Natural killer cell (primary cell): ENCODE data around the gene POLR2H. TPM values are rescaled to one million over a fixed set of nuclear protein-coding genes. Genes with fewer than 3 reads are reported as not detected.

ENCODE experiments used
- ATAC-seq, 3 donors: fragments of 150-1000 bp in 2 of 3; fragments of 200-7000 bp in 1 of 3; cut with Tn5 transposase; 1 replicate in 1 of 3; 2 replicates in 2 of 3; pipeline ENCODE4 v1.10.0; 2021; ENCODE audit warnings: mild to moderate bottlenecking in 2 of 3, moderate library complexity in 2 of 3
- DNase-seq, 2 donors: peaks; one replicate each; pipeline versions ENCODE4 v3.0.0 to v3.0.0-alpha.2; 2013 to 2021; ENCODE audit warnings: mixed read lengths in 1 of 2
- H3K27ac ChIP-seq: one replicate; pipeline ENCODE4 v1.5.1; 2013; ENCODE audit warnings: mild to moderate bottlenecking, low read length
- H3K27me3 ChIP-seq: one replicate; pipeline ENCODE4 v1.6.1; 2013; ENCODE audit warnings: low read length; ENCODE audit not compliant: control insufficient read depth, insufficient read depth
- H3K36me3 ChIP-seq: one replicate; pipeline ENCODE4 v1.6.1; 2013; ENCODE audit warnings: low read length; ENCODE audit not compliant: control insufficient read depth, insufficient read depth
- H3K4me1 ChIP-seq: one replicate; pipeline ENCODE4 v1.6.1; 2013; ENCODE audit warnings: low read length; ENCODE audit not compliant: control insufficient read depth, insufficient read depth
- H3K4me3 ChIP-seq: one replicate; pipeline ENCODE4 v1.5.1; 2013; ENCODE audit warnings: low read length
- H3K9me3 ChIP-seq: one replicate; pipeline ENCODE4 v1.6.1; 2013; ENCODE audit warnings: low read length; ENCODE audit not compliant: control insufficient read depth, insufficient read depth
- H3K27ac Mint-ChIP-seq, 2 donors: one replicate each; pipeline ENCODE4 v1.8.0; 2022; ENCODE audit warnings: mild to moderate bottlenecking in 2 of 2, mixed read lengths in 2 of 2, moderate library complexity in 1 of 2
- H3K27me3 Mint-ChIP-seq, 2 donors: one replicate each; pipeline ENCODE4 v1.8.0; 2022; ENCODE audit warnings: low read depth in 2 of 2, mixed read lengths in 2 of 2
- H3K36me3 Mint-ChIP-seq: one replicate; pipeline ENCODE4 v1.8.0; 2022; ENCODE audit warnings: mixed read lengths
- H3K4me1 Mint-ChIP-seq, 2 donors: one replicate each; pipeline ENCODE4 v1.8.0; 2022; ENCODE audit warnings: mixed read lengths in 2 of 2
- H3K4me3 Mint-ChIP-seq: one replicate; pipeline ENCODE4 v1.8.0; 2022; ENCODE audit warnings: mild to moderate bottlenecking, moderate library complexity, mixed read lengths
- H3K9me3 Mint-ChIP-seq, 2 donors: one replicate each; pipeline ENCODE4 v1.8.0; 2022; ENCODE audit warnings: mixed read lengths in 2 of 2
- WGBS: methylation state at CpG from one replicate; pipeline ENCODE4 v1.1.7; 2013; ENCODE audit warnings: missing lambda C conversion rate; ENCODE audit not compliant: insufficient coverage; 5-methylcytosine and 5-hydroxymethylcytosine counted together
- intact Hi-C: fragments of 100-400 bp; cut with micrococcal nuclease; formaldehyde crosslinking; loops from one replicate; pipeline ENCODE4 v1.14.2; 2022
- total RNA-seq, 4 donors: library from RNA; stranded (reverse); fragments of 120-200 nt in 1 of 4; gene quantifications; one replicate each; pipeline versions ENCODE4 v1.2.3 to v1.2.4, GENCODE V29; 2013 to 2022
- TF ChIP-seq, protein P1 (sequence below): fragments of 200-600 bp; IDR thresholded peaks from one replicate; pipeline ENCODE4 v1.8.0; 2022; ENCODE audit warnings: antibody characterized with exemption

POLR2H gene
- total RNA-seq, 3 donors from 2014 or later (not counting 1 experiment from before 2014, with no cell fraction given) = 33.0 to 49.8 (median 41.1) TPM

GRCh38 chr3:184388936-184389230 lies 27.4 kb downstream of the POLR2H start:
- ATAC-seq = no peak
- peaks cover 0 to 29% of the 10 kb centered on the region in 2 donors for H3K27me3 Mint-ChIP-seq

GRCh38 chr3:184389384-184389783 lies 27.9 kb downstream of the POLR2H start:
- WGBS = 63% methylated on average over 3 of the region's 5 CpGs
- Mint-ChIP-seq H3K27me3 (peaks cover 0 to 26% of the 10 kb centered on the region in 2 donors), H3K9me3 (no peaks in the 10 kb centered on the region), H3K4me3 (no peak overlapping the region), H3K36me3 (no peaks in the 10 kb centered on the region), H3K27ac (no peak overlapping the region), H3K4me1 (no peaks in the 10 kb centered on the region)
- no peaks in the 10 kb centered on the region for H3K36me3 ChIP-seq
- H3K4me1 ChIP-seq = no peaks in the 10 kb centered on the region
- no peak for DNase-seq
- no peaks in the 10 kb centered on the region for H3K27me3 ChIP-seq
- intact Hi-C loops = no loop called here
- ATAC-seq = no peak
- H3K9me3 ChIP-seq = no peaks in the 10 kb centered on the region
- TF ChIP-seq, protein P1, sequence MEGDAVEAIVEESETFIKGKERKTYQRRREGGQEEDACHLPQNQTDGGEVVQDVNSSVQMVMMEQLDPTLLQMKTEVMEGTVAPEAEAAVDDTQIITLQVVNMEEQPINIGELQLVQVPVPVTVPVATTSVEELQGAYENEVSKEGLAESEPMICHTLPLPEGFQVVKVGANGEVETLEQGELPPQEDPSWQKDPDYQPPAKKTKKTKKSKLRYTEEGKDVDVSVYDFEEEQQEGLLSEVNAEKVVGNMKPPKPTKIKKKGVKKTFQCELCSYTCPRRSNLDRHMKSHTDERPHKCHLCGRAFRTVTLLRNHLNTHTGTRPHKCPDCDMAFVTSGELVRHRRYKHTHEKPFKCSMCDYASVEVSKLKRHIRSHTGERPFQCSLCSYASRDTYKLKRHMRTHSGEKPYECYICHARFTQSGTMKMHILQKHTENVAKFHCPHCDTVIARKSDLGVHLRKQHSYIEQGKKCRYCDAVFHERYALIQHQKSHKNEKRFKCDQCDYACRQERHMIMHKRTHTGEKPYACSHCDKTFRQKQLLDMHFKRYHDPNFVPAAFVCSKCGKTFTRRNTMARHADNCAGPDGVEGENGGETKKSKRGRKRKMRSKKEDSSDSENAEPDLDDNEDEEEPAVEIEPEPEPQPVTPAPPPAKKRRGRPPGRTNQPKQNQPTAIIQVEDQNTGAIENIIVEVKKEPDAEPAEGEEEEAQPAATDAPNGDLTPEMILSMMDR = no peak
- H3K27ac ChIP-seq = no peak overlapping the region
- H3K4me3 ChIP-seq = no peak overlapping the region

More at GRCh38 chr3:184388936-184389230, 27.4 kb downstream of the POLR2H start:
- Histone ChIP-seq H3K36me3 (no peaks in the 10 kb centered on the region), H3K4me3 (no peak overlapping the region), H3K4me1 (no peaks in the 10 kb centered on the region), H3K27ac (no peak overlapping the region), H3K9me3 (no peaks in the 10 kb centered on the region), H3K27me3 (no peaks in the 10 kb centered on the region)
- H3K36me3 Mint-ChIP-seq = no peaks in the 10 kb centered on the region
- H3K9me3 Mint-ChIP-seq = no peaks in the 10 kb centered on the region
- no peaks in the 10 kb centered on the region for H3K4me1 Mint-ChIP-seq
- no peak overlapping the region for H3K4me3 Mint-ChIP-seq
- WGBS = 85% methylated on average over 8 of the region's 8 CpGs
- TF ChIP-seq, protein P1 = no peak
- intact Hi-C loops = no loop called here
- no peak for DNase-seq
- no peak overlapping the region for H3K27ac Mint-ChIP-seq

GRCh38 chr3:184389935-184390528 lies 28.5 kb downstream of the POLR2H start:
- Mint-ChIP-seq H3K27me3 (peaks cover 0 to 23% of the 10 kb centered on the region in 2 donors), H3K36me3 (no peaks in the 10 kb centered on the region), H3K27ac (no peak overlapping the region), H3K4me3 (no peak overlapping the region), H3K4me1 (no peaks in the 10 kb centered on the region), H3K9me3 (no peaks in the 10 kb centered on the region)
- no peak overlapping the region for H3K27ac ChIP-seq
- no peaks in the 10 kb centered on the region for H3K36me3 ChIP-seq
- ATAC-seq (no peak), DNase-seq (no peak)
- no peak overlapping the region for H3K4me3 ChIP-seq
- H3K9me3 ChIP-seq = no peaks in the 10 kb centered on the region
- intact Hi-C loops = no loop called here
- WGBS = 81% methylated on average over 4 of the region's 5 CpGs
- TF ChIP-seq, protein P1 = no peak
- H3K4me1 ChIP-seq = no peaks in the 10 kb centered on the region
- no peaks in the 10 kb centered on the region for H3K27me3 ChIP-seq

GRCh38 chr3:184391266-184391665 lies 29.8 kb downstream of the POLR2H start:
- Histone ChIP-seq H3K36me3 (no peaks in the 10 kb centered on the region), H3K4me1 (no peaks in the 10 kb centered on the region), H3K9me3 (no peaks in the 10 kb centered on the region), H3K27me3 (no peaks in the 10 kb centered on the region), H3K4me3 (no peak overlapping the region), H3K27ac (no peak overlapping the region)
- WGBS = 93% methylated on average over 3 of the region's 3 CpGs
- DNase-seq = no peak
- H3K27ac Mint-ChIP-seq = no peak overlapping the region
- no peak overlapping the region for H3K4me3 Mint-ChIP-seq
- H3K4me1 Mint-ChIP-seq = no peaks in the 10 kb centered on the region
- peaks cover 0 to 22% of the 10 kb centered on the region in 2 donors for H3K27me3 Mint-ChIP-seq
- H3K36me3 Mint-ChIP-seq = no peaks in the 10 kb centered on the region
- intact Hi-C loops = no loop called here
- ATAC-seq = no peak
- H3K9me3 Mint-ChIP-seq = no peaks in the 10 kb centered on the region
- TF ChIP-seq, protein P1 = no peak
